ENCODE measurements around the gene IBA57. TPM values are rescaled to one million over a fixed set of nuclear protein-coding genes. Genes with fewer than 3 reads are reported as not detected.

The IBA57 gene
- polyA plus RNA-seq, 2 donors = 1.5 to 3.5 TPM

DNA sequence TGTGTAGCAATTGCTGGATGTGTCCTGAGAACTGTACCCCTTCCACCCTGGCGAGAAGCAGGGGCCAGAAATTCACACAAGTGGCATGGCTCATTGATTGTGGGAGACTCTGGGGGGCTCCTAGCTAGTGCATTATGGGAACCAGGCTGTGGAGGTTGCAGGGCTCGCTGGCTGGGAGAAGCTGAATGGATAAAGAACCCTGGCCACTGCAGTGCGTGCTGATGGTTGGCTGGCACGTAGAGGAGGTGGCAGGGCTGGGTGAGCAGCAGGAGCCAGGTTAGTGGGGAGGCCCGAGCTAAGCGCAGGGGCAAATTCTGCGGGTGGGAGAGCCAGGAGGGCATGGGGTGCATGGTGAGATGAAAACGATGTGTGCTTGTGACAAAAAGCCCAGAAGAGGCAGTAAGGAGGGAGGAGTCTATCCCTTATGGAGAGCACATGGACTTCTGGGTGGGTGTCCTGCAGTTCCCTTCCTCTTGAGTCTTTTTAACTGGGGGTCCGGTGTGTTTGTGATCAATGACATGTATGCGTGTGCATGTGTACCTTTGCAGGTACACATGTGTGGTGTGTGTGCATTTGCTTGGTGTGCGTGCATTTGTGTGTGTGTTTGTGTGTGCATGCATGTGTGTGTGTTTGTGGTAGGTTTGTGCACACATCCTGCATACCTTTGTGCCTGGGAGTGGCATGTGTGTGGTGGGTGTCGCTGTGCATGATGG lies 22.0 kb upstream of the IBA57 start:
- H3K36me3 ChIP-seq (ENCODE audit: control insufficient read depth in 2 of 2, insufficient read depth in 2 of 2, low read length in 1 of 2) = peaks cover 14 to 44% of the 10 kb centered on the region in 2 donors
- H3K9me3 ChIP-seq (ENCODE audit: control insufficient read depth in 2 of 2, insufficient read depth in 1 of 2, low read depth in 1 of 2, low read length in 1 of 2) = no peaks in the 10 kb centered on the region
- 76 to 82% methylated on average over 12 of the region's 12 CpGs for WGBS, 2 donors
- H3K4me3 ChIP-seq (ENCODE audit: low read depth in 1 of 2, low read length in 2 of 2) = no peak overlapping the region
- H3K27me3 ChIP-seq (ENCODE audit: control insufficient read depth in 1 of 2, insufficient read depth in 2 of 2, low read length in 2 of 2) = no peaks in the 10 kb centered on the region
- H3K27ac ChIP-seq (ENCODE audit: low read depth in 2 of 2, low read length in 1 of 2) = peak overlapping the region in 1 of 2 donors; percentile 56
- peaks cover 26 to 60% of the 10 kb centered on the region in 2 donors for H3K4me1 ChIP-seq (ENCODE audit: control insufficient read depth in 2 of 2, insufficient read depth in 2 of 2, low read length in 1 of 2)

DNA sequence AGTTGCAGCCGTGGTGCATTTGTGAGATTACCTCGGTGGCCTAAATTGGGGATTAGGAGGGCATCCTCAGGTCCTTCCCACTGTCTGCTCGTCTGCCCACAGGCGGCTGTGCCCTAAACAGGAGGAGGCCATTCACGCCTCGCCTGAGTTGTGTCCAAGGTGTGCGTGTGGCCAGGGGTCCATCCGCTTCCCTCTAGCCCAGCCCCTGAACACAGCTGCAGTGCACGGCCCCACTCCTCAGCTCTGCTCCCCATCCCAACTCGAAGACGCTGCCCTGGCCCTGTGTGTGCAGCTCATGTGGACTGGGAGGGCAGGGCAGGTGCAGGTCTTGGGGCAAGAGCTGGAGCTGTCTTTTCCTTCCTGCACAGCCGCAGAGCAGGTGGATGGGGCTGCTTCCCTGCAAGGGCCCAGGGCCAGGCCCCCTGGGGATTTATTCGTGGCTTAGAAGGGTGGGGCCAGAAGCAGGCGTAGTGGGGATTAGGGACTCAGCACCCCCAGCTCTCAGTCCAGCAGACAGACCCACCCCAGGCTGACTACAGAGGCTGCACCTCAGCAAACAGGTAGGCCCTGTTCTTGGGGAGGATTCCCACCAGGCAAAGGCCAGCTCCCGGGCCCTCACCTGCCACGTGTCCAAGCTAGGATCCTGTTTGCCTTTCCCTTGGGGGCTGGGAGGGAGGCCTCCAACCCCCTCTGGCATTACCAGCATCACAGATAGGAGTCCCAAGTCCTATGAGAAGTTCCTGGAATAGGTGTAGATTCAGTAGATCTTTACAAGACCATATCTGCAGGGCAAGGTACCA lies 21.2 kb upstream of the IBA57 start:
- H3K4me3 ChIP-seq (ENCODE audit: low read depth in 1 of 2, low read length in 2 of 2) = no peak overlapping the region
- H3K9me3 ChIP-seq (ENCODE audit: control insufficient read depth in 2 of 2, insufficient read depth in 1 of 2, low read depth in 1 of 2, low read length in 1 of 2) = no peaks in the 10 kb centered on the region
- H3K27me3 ChIP-seq (ENCODE audit: control insufficient read depth in 1 of 2, insufficient read depth in 2 of 2, low read length in 2 of 2) = no peaks in the 10 kb centered on the region
- peaks cover 26 to 66% of the 10 kb centered on the region in 2 donors for H3K4me1 ChIP-seq (ENCODE audit: control insufficient read depth in 2 of 2, insufficient read depth in 2 of 2, low read length in 1 of 2)
- H3K27ac ChIP-seq (ENCODE audit: low read depth in 2 of 2, low read length in 1 of 2) = peak overlapping the region; percentile 52 to 62
- peaks cover 17 to 50% of the 10 kb centered on the region in 2 donors for H3K36me3 ChIP-seq (ENCODE audit: control insufficient read depth in 2 of 2, insufficient read depth in 2 of 2, low read length in 1 of 2)
- 60 to 66% methylated on average over 15 to 16 of the region's 16 CpGs for WGBS, 2 donors

DNA sequence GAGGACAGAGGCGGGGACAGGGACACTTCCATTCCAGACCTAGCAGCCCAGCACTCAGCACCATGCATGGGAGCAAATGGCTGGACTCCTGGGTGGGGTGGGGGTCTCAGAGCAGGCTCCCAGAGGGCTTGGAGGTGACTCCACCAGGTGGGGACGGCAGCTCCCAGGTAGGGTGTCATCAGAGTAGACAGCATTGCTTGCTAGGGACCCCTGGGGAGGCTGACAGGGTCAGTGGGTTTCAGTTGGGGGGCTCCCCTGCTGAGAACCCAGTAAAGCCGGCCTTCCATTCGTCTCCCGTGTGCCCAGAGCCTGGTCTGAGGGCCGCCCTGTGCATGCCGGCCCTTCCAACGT lies 20.6 kb upstream of the IBA57 start:
- Histone ChIP-seq H3K4me1 (ENCODE audit: control insufficient read depth in 2 of 2, insufficient read depth in 2 of 2, low read length in 1 of 2) (peaks cover 26 to 66% of the 10 kb centered on the region in 2 donors), H3K4me3 (ENCODE audit: low read depth in 1 of 2, low read length in 2 of 2) (no peak overlapping the region), H3K9me3 (ENCODE audit: control insufficient read depth in 2 of 2, insufficient read depth in 1 of 2, low read depth in 1 of 2, low read length in 1 of 2) (no peaks in the 10 kb centered on the region), H3K27me3 (ENCODE audit: control insufficient read depth in 1 of 2, insufficient read depth in 2 of 2, low read length in 2 of 2) (no peaks in the 10 kb centered on the region), H3K36me3 (ENCODE audit: control insufficient read depth in 2 of 2, insufficient read depth in 2 of 2, low read length in 1 of 2) (peaks cover 17 to 50% of the 10 kb centered on the region in 2 donors), H3K27ac (ENCODE audit: low read depth in 2 of 2, low read length in 1 of 2) (peak overlapping the region; percentile 52 to 62)
- 89% methylated on average over 8 of the region's 8 CpGs for WGBS, 2 donors

DNA sequence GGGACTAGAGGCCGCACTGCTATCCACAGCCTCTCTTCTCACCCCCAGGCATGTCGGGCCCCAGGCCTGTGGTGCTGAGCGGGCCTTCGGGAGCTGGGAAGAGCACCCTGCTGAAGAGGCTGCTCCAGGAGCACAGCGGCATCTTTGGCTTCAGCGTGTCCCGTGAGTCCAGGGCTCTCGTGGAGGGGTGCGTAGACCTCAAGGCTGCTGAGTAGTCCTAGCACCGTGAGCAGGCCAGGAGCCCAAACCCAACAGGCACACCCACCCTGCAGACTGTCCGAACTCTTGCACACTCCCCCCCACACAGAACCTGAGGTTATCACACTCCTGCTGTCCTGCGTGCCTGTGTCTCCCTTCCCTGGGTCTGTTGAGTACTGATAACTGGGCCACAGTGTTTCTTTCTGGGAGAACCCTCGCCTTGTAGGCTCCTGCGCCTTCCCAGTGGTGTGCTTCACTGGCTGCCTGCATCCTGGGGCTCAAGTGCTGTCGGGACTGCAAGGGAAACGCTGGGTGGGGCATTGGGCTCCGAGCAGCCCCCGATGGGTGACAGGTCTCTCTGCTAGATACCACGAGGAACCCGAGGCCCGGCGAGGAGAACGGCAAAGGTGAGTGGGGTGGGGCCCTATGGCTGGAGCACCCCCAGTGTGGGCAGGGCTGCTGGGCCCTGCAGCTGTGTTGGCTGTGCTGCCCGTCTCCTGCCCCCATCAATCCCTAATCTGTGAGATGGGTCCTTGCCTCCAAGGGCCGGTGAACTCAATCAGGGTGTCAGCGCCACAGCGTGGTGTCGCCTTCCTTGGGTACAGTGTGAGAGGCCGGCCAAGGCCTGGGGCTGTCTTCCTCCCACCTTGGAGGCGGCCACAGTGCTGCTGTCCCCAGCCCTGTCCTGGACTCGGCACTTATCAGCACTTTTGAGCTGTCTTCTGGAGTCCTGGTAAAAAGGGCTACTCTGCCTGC lies 19.9 kb upstream of the IBA57 start:
- H3K36me3 ChIP-seq (ENCODE audit: control insufficient read depth in 2 of 2, insufficient read depth in 2 of 2, low read length in 1 of 2) = peaks cover 17 to 50% of the 10 kb centered on the region in 2 donors
- H3K27ac ChIP-seq (ENCODE audit: low read depth in 2 of 2, low read length in 1 of 2) = no peak overlapping the region
- no peaks in the 10 kb centered on the region for H3K27me3 ChIP-seq (ENCODE audit: control insufficient read depth in 1 of 2, insufficient read depth in 2 of 2, low read length in 2 of 2)
- no peaks in the 10 kb centered on the region for H3K9me3 ChIP-seq (ENCODE audit: control insufficient read depth in 2 of 2, insufficient read depth in 1 of 2, low read depth in 1 of 2, low read length in 1 of 2)
- H3K4me1 ChIP-seq (ENCODE audit: control insufficient read depth in 2 of 2, insufficient read depth in 2 of 2, low read length in 1 of 2) = peaks cover 25 to 66% of the 10 kb centered on the region in 2 donors
- 90% methylated on average over 31 of the region's 31 CpGs for whole genome bisulfite sequencing, 2 donors
- H3K4me3 ChIP-seq (ENCODE audit: low read depth in 1 of 2, low read length in 2 of 2) = no peak overlapping the region

DNA sequence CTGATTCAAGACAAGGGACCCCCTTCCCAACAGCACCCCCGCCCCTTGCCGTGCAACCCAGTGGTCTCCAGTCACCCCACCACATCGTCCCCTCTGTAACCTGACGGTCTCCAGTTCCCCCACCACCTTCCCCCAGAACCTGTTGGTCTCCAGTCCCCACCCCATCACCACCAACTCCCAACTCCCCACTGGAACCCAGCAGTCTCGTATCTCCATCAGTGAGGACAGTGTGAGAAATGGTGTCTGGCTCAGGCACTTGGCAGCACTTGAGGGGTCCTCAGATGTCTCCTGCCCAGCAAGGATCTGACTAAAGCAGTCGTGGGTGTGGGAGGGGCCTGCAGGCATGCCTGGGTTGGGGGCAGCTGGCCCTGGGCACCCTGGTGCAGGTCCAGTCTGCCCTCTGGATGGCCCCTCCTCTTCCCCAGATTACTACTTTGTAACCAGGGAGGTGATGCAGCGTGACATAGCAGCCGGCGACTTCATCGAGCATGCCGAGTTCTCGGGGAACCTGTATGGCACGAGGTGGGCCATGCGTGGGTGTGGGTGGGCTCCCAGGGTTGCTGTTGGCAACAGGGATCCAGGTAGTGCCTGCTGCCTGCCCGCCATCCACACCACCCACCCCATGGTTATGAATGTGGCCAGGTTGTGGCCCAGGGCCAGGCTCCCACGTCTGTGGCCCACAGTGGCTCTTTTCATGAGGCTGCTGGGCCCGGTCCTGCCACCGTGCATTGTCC lies 19.0 kb upstream of the IBA57 start:
- Histone ChIP-seq H3K27ac (ENCODE audit: low read depth in 2 of 2, low read length in 1 of 2) (no peak overlapping the region), H3K9me3 (ENCODE audit: control insufficient read depth in 2 of 2, insufficient read depth in 1 of 2, low read depth in 1 of 2, low read length in 1 of 2) (no peaks in the 10 kb centered on the region), H3K36me3 (ENCODE audit: control insufficient read depth in 2 of 2, insufficient read depth in 2 of 2, low read length in 1 of 2) (peaks cover 17 to 48% of the 10 kb centered on the region in 2 donors), H3K27me3 (ENCODE audit: control insufficient read depth in 1 of 2, insufficient read depth in 2 of 2, low read length in 2 of 2) (no peaks in the 10 kb centered on the region), H3K4me1 (ENCODE audit: control insufficient read depth in 2 of 2, insufficient read depth in 2 of 2, low read length in 1 of 2) (peaks cover 20 to 72% of the 10 kb centered on the region in 2 donors), H3K4me3 (ENCODE audit: low read depth in 1 of 2, low read length in 2 of 2) (no peak overlapping the region)
- 82 to 87% methylated on average over 18 of the region's 18 CpGs for WGBS, 2 donors

GRCh38 chr1:228147151-228147693 lies 18.4 kb upstream of the IBA57 start:
- H3K9me3 ChIP-seq (ENCODE audit: control insufficient read depth in 2 of 2, insufficient read depth in 1 of 2, low read depth in 1 of 2, low read length in 1 of 2) = no peaks in the 10 kb centered on the region
- H3K36me3 ChIP-seq (ENCODE audit: control insufficient read depth in 2 of 2, insufficient read depth in 2 of 2, low read length in 1 of 2) = peaks cover 17 to 43% of the 10 kb centered on the region in 2 donors
- H3K27ac ChIP-seq (ENCODE audit: low read depth in 2 of 2, low read length in 1 of 2) = no peak overlapping the region
- no peaks in the 10 kb centered on the region for H3K27me3 ChIP-seq (ENCODE audit: control insufficient read depth in 1 of 2, insufficient read depth in 2 of 2, low read length in 2 of 2)
- H3K4me3 ChIP-seq (ENCODE audit: low read depth in 1 of 2, low read length in 2 of 2) = no peak overlapping the region
- WGBS, 2 donors = 85 to 88% methylated on average over 20 of the region's 20 CpGs
- H3K4me1 ChIP-seq (ENCODE audit: control insufficient read depth in 2 of 2, insufficient read depth in 2 of 2, low read length in 1 of 2) = peaks cover 14 to 67% of the 10 kb centered on the region in 2 donors

DNA sequence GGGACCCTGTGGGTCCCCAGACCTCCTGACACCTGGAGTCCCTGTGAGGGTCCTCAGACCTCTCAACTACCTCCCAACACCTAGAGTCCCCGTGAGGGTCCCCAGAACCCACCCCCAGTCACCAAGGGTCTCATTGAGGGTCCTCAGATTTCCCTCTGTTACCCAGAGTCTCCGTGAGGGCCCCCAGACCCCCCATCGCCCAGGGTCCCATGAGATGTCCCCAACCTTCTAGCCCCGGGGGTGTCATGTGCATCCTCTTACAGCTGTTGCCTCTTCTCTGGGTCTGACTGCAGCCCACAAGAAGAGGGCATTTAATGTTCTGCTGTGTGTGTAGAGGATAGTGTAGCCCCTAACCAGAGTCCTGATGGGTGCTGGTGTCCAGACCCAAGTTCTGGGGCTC lies 17.8 kb upstream of the IBA57 start:
- Histone ChIP-seq H3K9me3 (ENCODE audit: control insufficient read depth in 2 of 2, insufficient read depth in 1 of 2, low read depth in 1 of 2, low read length in 1 of 2) (no peaks in the 10 kb centered on the region), H3K4me1 (ENCODE audit: control insufficient read depth in 2 of 2, insufficient read depth in 2 of 2, low read length in 1 of 2) (peaks cover 14 to 61% of the 10 kb centered on the region in 2 donors), H3K27me3 (ENCODE audit: control insufficient read depth in 1 of 2, insufficient read depth in 2 of 2, low read length in 2 of 2) (no peaks in the 10 kb centered on the region), H3K4me3 (ENCODE audit: low read depth in 1 of 2, low read length in 2 of 2) (no peak overlapping the region), H3K27ac (ENCODE audit: low read depth in 2 of 2, low read length in 1 of 2) (no peak overlapping the region), H3K36me3 (ENCODE audit: control insufficient read depth in 2 of 2, insufficient read depth in 2 of 2, low read length in 1 of 2) (peaks cover 17 to 43% of the 10 kb centered on the region in 2 donors)
- WGBS, 2 donors = 89% methylated on average over 4 of the region's 4 CpGs

DNA sequence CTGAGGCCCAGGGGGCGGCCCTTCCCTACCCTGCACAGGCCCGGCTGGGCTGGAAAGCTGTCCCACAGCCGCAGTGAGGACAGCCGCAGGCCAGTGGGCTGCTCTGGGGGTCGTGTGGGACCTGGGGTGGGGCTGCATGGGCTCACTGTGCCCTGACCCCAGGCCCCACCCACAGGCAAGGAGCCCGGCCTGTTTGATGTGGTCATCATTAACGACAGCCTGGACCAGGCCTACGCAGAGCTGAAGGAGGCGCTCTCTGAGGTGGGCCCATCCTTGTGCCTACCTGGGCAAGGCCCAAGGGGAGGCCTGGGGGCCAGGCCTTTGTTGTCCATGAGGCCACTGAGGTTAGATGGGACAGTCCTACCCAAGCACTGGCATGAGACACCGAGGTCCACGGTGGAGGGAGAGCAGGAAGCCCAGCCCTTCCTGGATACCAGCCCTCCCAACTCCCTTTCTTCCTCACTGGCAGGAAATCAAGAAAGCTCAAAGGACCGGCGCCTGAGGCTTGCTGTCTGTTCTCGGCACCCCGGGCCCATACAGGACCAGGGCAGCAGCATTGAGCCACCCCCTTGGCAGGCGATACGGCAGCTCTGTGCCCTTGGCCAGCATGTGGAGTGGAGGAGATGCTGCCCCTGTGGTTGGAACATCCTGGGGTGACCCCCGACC lies 17.3 kb upstream of the IBA57 start:
- Histone ChIP-seq H3K9me3 (ENCODE audit: control insufficient read depth in 2 of 2, insufficient read depth in 1 of 2, low read depth in 1 of 2, low read length in 1 of 2) (no peaks in the 10 kb centered on the region), H3K4me3 (ENCODE audit: low read depth in 1 of 2, low read length in 2 of 2) (no peak overlapping the region), H3K27me3 (ENCODE audit: control insufficient read depth in 1 of 2, insufficient read depth in 2 of 2, low read length in 2 of 2) (no peaks in the 10 kb centered on the region), H3K36me3 (ENCODE audit: control insufficient read depth in 2 of 2, insufficient read depth in 2 of 2, low read length in 1 of 2) (peaks cover 17 to 43% of the 10 kb centered on the region in 2 donors), H3K27ac (ENCODE audit: low read depth in 2 of 2, low read length in 1 of 2) (peak overlapping the region; percentile 66 to 77), H3K4me1 (ENCODE audit: control insufficient read depth in 2 of 2, insufficient read depth in 2 of 2, low read length in 1 of 2) (peaks cover 11 to 56% of the 10 kb centered on the region in 2 donors)
- 46 to 62% methylated on average over 18 of the region's 18 CpGs for WGBS, 2 donors
